Globus pallidus (tissue), 1 donor: ENCODE measurements around the gene ASPSCR1.

Experiments
- DNase-seq: peaks from one replicate; pipeline ENCODE4 v3.0.0-alpha.2; 2015; ENCODE audit warnings: low spot score

Gene ASPSCR1

GRCh38 chr17:82039695-82040299 lies 62.4 kb downstream of the ASPSCR1 start:
- no peak for DNase-seq

- DNase-seq: no peak
Observed at GRCh38 chr17:82041144-82041814, 63.9 kb downstream of the ASPSCR1 start.

GRCh38 chr17:82042649-82043048 lies 65.2 kb downstream of the ASPSCR1 start:
- DNase-seq: no peak

GRCh38 chr17:82043507-82043906 lies 66.1 kb downstream of the ASPSCR1 start:
- no peak for DNase-seq

DNA sequence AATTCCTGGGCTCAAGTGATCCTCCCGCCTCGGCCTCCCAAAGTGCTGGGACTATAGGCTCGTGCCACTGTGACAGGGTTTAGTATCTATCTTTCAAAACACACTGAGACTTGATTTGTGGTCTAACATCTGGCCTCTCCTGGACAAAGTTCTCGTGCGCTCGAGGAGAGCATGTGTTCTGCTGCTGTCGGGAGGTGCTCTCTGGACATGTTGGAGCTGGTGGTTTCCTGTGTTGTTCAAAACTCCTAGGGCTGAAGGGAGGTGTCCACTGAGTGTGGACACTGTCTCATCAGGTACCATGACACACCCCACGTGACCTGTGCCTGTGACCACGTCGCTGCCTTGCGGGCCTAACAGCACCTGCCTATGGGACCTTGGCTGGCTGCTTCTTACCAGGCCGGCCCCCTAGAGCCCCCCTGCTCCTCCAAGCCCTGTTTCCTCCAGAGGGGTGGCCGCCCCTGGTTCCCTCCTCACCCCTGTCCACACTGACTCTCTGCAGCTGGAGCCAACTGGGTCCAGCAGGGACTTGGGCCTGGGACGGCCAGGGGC lies 68.6 kb downstream of the ASPSCR1 start:
- no peak for DNase-seq

- DNase-seq: no peak
Observed at GRCh38 chr17:82046903-82047302, 69.5 kb downstream of the ASPSCR1 start.

DNA sequence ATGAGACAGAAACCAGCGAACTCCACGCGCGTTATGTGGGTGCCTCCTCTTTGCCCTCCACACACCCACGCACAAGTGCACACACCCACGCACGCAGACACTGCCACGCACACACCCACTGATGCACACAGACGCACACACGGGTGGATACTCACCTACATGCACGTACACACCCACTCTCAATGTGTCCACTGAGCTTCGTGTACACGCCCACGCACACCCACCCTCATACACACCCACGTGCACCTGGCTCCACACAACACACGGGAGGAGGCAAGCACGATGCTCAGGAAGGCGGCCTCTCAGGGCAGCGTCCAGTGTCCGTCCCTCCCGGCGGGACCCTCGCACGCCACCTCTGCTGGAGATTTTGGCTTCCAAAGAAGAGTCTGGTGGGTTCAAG lies 70.0 kb downstream of the ASPSCR1 start:
- no peak for DNase-seq

- no peak for DNase-seq
Observed at GRCh38 chr17:82047914-82048570, 70.6 kb downstream of the ASPSCR1 start.

DNA sequence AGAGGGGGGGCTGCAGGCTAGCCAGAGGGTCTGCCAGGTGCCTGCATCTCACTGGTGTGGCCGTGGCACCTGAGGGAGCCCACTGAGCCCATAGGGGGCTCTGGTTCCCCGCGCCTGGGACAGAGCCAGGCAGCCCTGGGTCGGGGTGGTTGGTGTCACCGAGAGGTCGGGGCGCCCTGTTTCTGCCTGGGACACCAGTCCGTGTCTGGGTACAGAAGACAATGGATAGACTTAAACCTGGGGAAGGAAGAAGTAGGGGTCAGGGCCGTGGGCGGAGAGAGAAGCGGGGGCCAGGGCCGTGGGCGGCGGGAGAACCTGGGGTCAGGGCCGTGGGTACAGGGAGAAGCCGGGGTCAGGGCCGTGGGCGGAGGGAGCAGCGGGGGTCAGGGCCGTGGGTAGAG lies 71.1 kb downstream of the ASPSCR1 start:
- DNase-seq: no peak

- DNase-seq: no peak
Observed at GRCh38 chr17:82049106-82049505, 71.7 kb downstream of the ASPSCR1 start.

- no peak for DNase-seq
Observed at GRCh38 chr17:82049521-82049971, 72.1 kb downstream of the ASPSCR1 start.

DNA sequence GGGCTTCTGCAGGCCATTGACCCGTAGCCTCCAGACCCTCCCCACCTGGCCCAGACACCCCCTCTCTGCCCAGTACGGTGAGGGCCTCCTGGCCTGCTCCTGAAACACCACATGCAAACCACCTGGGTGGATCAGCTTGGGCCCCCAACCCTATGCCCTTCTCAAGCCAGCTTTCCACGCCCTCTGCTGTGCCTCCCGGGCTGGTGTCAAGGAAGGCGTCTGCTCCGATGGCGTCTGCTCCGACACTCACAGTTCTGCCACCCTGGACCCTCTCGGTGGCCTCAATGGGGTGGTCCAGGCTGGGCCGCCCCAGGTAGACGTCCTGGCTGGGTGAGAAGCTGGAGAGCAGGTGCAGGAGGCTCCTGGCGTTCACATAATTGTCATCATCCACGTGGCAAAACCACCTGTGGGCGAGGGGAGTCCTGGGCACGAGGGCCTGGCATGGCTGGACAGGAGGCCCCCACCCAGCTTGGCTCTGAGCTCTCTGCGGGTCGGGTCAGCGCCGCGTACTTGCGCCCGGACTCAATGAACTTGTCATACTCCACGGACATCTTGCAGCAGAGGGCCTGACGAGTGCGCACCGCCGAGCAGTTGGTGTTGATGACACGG lies 72.8 kb downstream of the ASPSCR1 start:
- DNase-seq: no peak

GRCh38 chr17:82050761-82051641 lies 73.6 kb downstream of the ASPSCR1 start:
- DNase-seq: no peak

- DNase-seq: peak; percentile 60
Observed at GRCh38 chr17:82051776-82052637, 74.6 kb downstream of the ASPSCR1 start, which contains the start of the genes GPS1 and RFNG. TSS of gene GPS1 (plus strand) at chr17:82051898. CDS start at chr17:82051932, 34 bp downstream. TSS of gene RFNG (minus strand) at chr17:82051811. CDS start at chr17:82051766, 45 bp downstream.

DNA sequence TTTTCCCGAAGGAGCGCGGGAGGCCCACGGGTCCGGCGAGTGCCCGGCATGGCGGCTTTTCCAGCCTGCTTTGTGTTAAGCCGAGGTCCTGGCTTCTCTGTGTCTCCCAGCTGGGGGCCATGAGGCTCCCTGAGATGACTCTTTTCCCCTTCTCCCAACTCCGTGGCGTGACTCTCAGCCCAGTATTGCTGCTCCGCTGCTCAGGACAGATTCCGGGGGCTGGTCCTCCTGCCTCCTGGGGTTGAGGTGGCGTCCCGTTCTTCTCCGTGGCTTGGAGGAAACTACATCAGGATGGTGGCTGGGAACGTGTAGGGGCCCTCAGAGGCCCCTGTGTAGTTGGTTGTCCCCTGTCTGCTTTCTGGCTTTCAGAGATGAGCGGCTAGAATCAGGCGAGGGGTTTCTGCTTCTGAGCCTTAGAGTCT lies 75.2 kb downstream of the ASPSCR1 start:
- no peak for DNase-seq

GRCh38 chr17:82053130-82053529 lies 75.7 kb downstream of the ASPSCR1 start:
- no peak for DNase-seq

DNA sequence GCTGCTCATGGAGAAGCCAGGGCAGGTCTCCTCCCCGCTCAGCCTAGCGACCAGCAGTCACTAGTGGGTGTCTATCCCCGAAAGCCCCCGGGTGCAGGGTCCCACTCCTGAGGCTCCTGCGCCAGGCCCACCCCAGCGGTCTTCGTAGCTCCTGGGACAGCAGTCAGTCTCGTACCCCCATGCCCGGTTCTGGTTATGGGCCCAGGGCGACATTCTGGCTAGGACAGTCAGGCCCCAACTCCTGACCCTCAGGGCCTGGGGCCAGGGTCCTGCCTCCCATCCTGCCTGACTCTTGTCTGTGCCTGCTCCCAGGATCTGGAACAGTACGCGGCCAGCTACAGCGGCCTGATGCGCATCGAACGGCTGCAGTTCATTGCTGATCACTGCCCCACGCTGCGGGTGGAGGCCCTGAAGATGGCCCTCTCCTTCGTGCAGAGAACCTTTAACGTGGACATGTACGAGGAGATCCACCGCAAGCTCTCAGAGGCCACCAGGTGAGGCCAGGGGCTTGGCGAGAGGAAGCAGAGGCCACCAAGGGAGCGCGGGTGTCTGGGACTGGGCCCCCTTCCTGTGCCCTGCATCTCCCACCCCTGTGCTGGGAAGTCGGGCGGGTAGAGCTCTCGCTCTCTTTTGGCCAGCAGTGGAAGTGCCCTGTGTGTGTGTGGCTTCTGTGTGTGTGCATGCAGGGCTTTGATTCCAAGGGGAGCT lies 76.3 kb downstream of the ASPSCR1 start:
- no peak for DNase-seq

DNA sequence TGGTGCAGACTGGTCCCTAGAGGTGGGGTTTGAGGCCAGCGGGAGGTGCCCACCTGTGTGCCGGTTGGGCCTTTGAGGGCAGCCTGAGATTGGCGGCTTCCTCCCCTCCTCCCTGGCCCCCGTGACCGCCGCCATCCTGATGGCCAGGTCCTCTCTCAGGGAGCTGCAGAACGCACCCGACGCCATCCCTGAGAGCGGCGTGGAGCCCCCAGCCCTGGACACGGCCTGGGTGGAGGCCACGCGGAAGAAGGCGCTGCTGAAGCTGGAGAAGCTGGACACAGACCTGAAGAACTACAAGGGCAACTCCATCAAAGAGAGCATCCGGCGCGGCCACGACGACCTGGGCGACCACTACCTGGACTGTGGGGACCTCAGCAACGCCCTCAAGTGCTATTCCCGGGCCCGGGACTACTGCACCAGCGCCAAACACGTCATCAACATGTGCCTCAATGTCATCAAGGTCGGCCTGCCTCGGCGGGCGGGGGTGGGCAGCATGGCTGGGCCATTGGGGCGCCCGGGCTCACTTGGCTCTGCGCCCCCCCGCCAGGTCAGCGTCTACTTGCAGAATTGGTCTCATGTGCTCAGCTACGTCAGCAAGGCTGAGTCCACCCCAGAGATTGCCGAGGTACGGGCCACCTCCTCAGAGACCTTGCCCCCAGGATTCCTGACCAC lies 77.1 kb downstream of the ASPSCR1 start:
- DNase-seq: no peak
